Stomach (tissue), 9 donors: Measurements from ENCODE around the gene DYNC1I1. TPM values are rescaled to one million over a fixed set of nuclear protein-coding genes. Genes with fewer than 3 reads are reported as not detected.
A peak's percentile ranks its signal among the peaks of the same experiment; 100 is the strongest.

Experiments used
- DNase-seq, 2 donors: peaks; one replicate each; pipeline versions ENCODE4 v3.0.0 to v3.0.0-alpha.2; 2013 to 2019
- H3K27ac ChIP-seq, 5 donors: fragments of 200-600 bp in 4 of 5; sonication (generic) in 4 of 5; one replicate each; pipeline ENCODE4 v1.5.1; 2013 to 2019; ENCODE audit warnings: mild to moderate bottlenecking in 1 of 5, moderate library complexity in 1 of 5
- H3K27me3 ChIP-seq, 3 donors: fragments of 200-600 bp; sonication (generic); one replicate each; pipeline ENCODE4 v1.5.1; 2017 to 2019; ENCODE audit warnings: mixed run types in 1 of 3
- H3K36me3 ChIP-seq, 4 donors: fragments of 200-600 bp; sonication (generic); 1 replicate in 3 of 4; 2 replicates in 1 of 4; pipeline ENCODE4 v1.5.1; 2016 to 2019
- H3K4me1 ChIP-seq, 4 donors: fragments of 200-600 bp; sonication (generic); one replicate each; pipeline ENCODE4 v1.5.1; 2016 to 2019
- H3K4me3 ChIP-seq, 4 donors: fragments of 200-600 bp; sonication (generic) in 3 of 4; one replicate each; pipeline ENCODE4 v1.5.1; 2016 to 2019; ENCODE audit warnings: mild to moderate bottlenecking in 1 of 4
- H3K9me3 ChIP-seq, 4 donors: fragments of 200-600 bp; sonication (generic); one replicate each; pipeline ENCODE4 v1.5.1; 2016 to 2019
- EP300 ChIP-seq: sonication (generic); formaldehyde crosslinking; IDR thresholded peaks from one replicate; pipeline ENCODE4 v1.6.1; 2017; ENCODE audit warnings: antibody characterized with exemption
- POLR2A ChIP-seq, 4 donors: fragments of 450-650 bp; IDR thresholded peaks; one replicate each; pipeline ENCODE4 v1.6.1; 2016; ENCODE audit warnings: antibody characterized with exemption in 4 of 4, control low read depth in 2 of 4, mild to moderate bottlenecking in 1 of 4, moderate library complexity in 1 of 4
- POLR2AphosphoS5 ChIP-seq, 3 donors: sonication (generic); formaldehyde crosslinking; IDR thresholded peaks; one replicate each; pipeline ENCODE4 v1.6.1; 2016; ENCODE audit warnings: antibody characterized with exemption in 3 of 3
- WGBS, 5 donors: extraction: QIAGEN DNeasy Blood & Tissue Kit in 3 of 5; methylation state at CpG; one replicate each; pipeline versions ENCODE4 v1.1.5 to v1.1.7; 2013 to 2018; 5-methylcytosine and 5-hydroxymethylcytosine counted together
- intact Hi-C: fragments of 100-400 bp; cut with DNase I; formaldehyde crosslinking; loops from one replicate; pipeline ENCODE4 v1.15.1; 2023; ENCODE audit warnings: low total_unique reads
- polyA plus RNA-seq, 3 donors: library from polyadenylated mRNA; stranded (reverse); fragments of 200-250 nt; gene quantifications; one replicate each; pipeline ENCODE4 v1.2.3, GENCODE V29; 2013
- total RNA-seq, 5 donors: library from RNA; depleted of rRNA; stranded (reverse); fragments of >200 nt; gene quantifications; one replicate each; pipeline versions ENCODE4 v1.1.0 to v1.2.3, GENCODE V29; 2014 to 2016
- TF ChIP-seq, protein P1 (sequence below), 7 experiments: fragments of 450-650 bp in 4 of 7; fragments of 200-600 bp in 3 of 7; sonication (generic) in 3 of 7; IDR thresholded peaks; one replicate each; pipeline ENCODE4 v1.5.1; 2016 to 2019; ENCODE audit warnings: antibody characterized with exemption in 7 of 7, control low read depth in 2 of 7, mild to moderate bottlenecking in 1 of 7
- donor health status: healthy with polysubstance abuse.
- donor health status: Bipolar disorder and iron deficiency.
- donor health status: healthy.

DYNC1I1 gene
- total and polyA plus RNA-seq, 8 donors = 0.93 to 69.4 (median 5.3) TPM

DNA sequence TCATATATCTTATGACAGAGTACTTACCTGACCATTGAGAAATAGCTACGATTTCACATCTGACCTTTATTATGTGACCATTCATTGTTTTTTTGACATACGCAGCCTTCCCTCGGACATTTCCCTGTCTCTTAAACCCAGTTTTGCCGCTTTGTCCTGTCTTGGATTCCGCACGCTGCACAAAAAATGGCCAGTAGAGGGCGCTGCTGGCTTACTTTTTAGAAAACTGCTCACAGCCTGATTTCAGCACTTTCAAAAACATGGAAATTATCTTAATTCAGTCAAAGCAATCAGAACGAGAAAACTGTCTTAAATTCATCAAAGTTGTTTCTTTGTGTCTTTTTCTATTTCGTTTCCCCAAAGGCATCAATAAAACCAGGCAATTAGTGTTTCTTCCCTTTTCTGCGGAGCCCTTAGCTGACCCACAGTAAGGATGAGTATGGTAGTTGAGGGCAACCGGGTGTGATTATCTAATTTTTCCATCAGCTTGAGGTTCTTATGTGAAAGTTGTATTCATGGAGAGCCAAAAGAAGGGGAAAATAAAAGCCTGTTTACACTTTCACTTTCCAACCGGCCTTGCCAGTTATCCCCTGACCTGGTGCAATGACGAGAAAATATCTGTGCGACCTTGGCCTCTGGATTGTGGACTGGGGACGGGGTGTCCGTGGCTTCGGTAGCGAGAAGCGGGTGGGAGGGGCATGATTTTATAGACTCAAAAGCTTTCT is 144.4 kb downstream of the DYNC1I1 start:
- Histone ChIP-seq H3K4me3 (peak overlapping the region in 3 of 4 donors; percentile 21 to 32 (median 28)), H3K27ac (no peak overlapping the region), H3K27me3 (no peaks in the 10 kb centered on the region), H3K4me1 (peaks cover 0 to 12% (median 5%) of the 10 kb centered on the region in 4 donors), H3K9me3 (no peaks in the 10 kb centered on the region), H3K36me3 (no peaks in the 10 kb centered on the region)
- intact Hi-C loops = loop anchor here (10.0 kb wide), 1 partner anchor 1108 kb away; the partner anchor contains the start of gene DLX5
- WGBS, 5 donors = 14 to 19% (median 16%) methylated on average over 19 of the region's 19 CpGs
- DNase-seq = peak; percentile 89
- TF ChIP-seq EP300 (no peak), POLR2A (IDR thresholded peaks at IDR 0.05) (no peak), POLR2AphosphoS5 (IDR thresholded peaks at IDR 0.05) (peak in 1 of 3 donors; percentile 20)
- TF ChIP-seq, protein P1, sequence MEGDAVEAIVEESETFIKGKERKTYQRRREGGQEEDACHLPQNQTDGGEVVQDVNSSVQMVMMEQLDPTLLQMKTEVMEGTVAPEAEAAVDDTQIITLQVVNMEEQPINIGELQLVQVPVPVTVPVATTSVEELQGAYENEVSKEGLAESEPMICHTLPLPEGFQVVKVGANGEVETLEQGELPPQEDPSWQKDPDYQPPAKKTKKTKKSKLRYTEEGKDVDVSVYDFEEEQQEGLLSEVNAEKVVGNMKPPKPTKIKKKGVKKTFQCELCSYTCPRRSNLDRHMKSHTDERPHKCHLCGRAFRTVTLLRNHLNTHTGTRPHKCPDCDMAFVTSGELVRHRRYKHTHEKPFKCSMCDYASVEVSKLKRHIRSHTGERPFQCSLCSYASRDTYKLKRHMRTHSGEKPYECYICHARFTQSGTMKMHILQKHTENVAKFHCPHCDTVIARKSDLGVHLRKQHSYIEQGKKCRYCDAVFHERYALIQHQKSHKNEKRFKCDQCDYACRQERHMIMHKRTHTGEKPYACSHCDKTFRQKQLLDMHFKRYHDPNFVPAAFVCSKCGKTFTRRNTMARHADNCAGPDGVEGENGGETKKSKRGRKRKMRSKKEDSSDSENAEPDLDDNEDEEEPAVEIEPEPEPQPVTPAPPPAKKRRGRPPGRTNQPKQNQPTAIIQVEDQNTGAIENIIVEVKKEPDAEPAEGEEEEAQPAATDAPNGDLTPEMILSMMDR (IDR thresholded peaks at IDR 0.05) = peak in 6 of 7 experiments; percentile 30 to 97 (median 84)

DNA sequence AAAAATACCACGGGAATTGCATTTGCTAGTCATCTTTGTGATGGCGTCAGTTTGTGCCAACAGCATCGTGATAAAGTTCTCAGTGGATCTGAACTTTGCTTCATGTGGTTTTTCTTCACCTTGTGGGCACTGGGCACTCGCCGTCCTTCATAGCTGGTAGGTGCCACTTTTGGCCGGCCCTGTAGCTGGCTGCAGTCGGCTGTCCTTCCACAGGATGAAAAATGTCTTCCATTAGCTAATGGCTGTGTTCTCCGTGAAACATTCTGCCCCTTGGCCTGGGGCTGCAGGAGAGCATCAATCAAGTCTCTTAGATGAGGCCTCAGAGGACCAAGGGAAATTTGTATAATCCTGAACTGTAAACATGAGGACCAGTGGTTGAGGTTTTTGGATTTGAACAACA is 145.3 kb downstream of the DYNC1I1 start:
- no peaks in the 10 kb centered on the region for H3K27me3 ChIP-seq
- intact Hi-C loops = loop anchor here (10.0 kb wide), 1 partner anchor 1107 kb away; the partner anchor contains the start of gene DLX5
- peak overlapping the region in 2 of 4 donors; percentile 21 to 28 for H3K4me3 ChIP-seq
- no peak overlapping the region for H3K27ac ChIP-seq
- TF ChIP-seq, protein P1 (IDR thresholded peaks at IDR 0.05) = no peak
- TF ChIP-seq EP300 = no peak
- TF ChIP-seq POLR2AphosphoS5 (IDR thresholded peaks at IDR 0.05) = no peak
- TF ChIP-seq POLR2A (IDR thresholded peaks at IDR 0.05) = no peak
- WGBS, 5 donors = 38 to 70% (median 51%) methylated on average over 8 of the region's 8 CpGs
- H3K36me3 ChIP-seq = no peaks in the 10 kb centered on the region
- no peaks in the 10 kb centered on the region for H3K9me3 ChIP-seq
- peaks cover 0 to 12% (median 5%) of the 10 kb centered on the region in 4 donors for H3K4me1 ChIP-seq
- no peak for DNase-seq

DNA sequence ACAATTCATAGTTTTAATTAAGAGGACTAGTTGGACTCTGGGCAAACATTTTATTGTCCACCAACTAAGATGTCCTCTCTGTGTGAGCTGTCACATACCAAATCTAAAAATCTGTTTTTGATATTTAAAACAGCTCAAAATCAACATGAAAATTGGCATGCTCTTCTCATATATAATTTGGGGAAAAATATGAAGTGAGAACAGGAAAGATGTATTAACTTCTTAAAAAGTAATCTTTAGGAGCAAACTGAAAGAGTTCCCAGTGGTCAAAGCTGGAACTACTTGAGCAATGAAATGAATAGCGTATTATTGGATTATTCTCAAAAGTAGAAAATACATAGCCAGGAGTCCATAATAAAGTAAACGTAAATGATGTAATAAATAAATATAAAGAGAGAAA is 147.2 kb downstream of the DYNC1I1 start:
- no peak for DNase-seq
- Histone ChIP-seq H3K27ac (no peak overlapping the region), H3K4me3 (no peak overlapping the region), H3K27me3 (no peaks in the 10 kb centered on the region), H3K36me3 (no peaks in the 10 kb centered on the region), H3K4me1 (peaks cover 0 to 12% (median 5%) of the 10 kb centered on the region in 4 donors), H3K9me3 (no peaks in the 10 kb centered on the region)
- WGBS, 5 donors = 84 to 95% (median 91%) methylated on average over 2 of the region's 2 CpGs
- TF ChIP-seq, protein P1 (IDR thresholded peaks at IDR 0.05) = peak in 2 of 7 experiments; percentile 12 to 23
- TF ChIP-seq POLR2A (IDR thresholded peaks at IDR 0.05) = no peak
- intact Hi-C loops = loop anchor here (10.0 kb wide), 1 partner anchor 1105 kb away; the partner anchor contains the start of gene DLX5

DNA sequence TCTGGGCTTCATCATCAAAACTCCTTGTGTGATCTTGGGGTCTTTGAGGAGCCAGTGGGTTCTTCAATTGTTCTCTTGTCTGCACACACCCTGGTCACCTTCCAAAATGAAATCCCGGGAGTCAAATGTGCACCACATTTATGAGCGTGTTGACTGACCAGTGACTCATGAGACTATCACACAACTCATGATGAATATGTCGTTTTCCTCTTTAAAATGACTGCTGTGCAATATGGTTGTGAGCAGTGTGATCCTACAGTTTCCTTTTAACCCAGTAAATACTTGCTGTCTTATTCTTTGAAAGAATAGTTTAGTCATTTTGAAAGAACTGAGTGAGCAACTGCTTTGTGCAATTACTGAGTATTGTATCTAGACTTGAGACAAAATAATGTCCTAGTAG is 149.2 kb downstream of the DYNC1I1 start:
- Histone ChIP-seq H3K4me3 (no peak overlapping the region), H3K27me3 (no peaks in the 10 kb centered on the region), H3K9me3 (no peaks in the 10 kb centered on the region), H3K4me1 (peaks cover 0 to 7% (median 3%) of the 10 kb centered on the region in 4 donors), H3K27ac (no peak overlapping the region), H3K36me3 (no peaks in the 10 kb centered on the region)
- no peak for DNase-seq
- intact Hi-C loops = no loop called here
- TF ChIP-seq POLR2AphosphoS5 (IDR thresholded peaks at IDR 0.05) (no peak), EP300 (no peak), POLR2A (IDR thresholded peaks at IDR 0.05) (no peak)
- TF ChIP-seq, protein P1 (IDR thresholded peaks at IDR 0.05) = no peak
- 57 to 78% (median 65%) methylated on average over 3 of the region's 3 CpGs for WGBS, 5 donors
